Measurements from ENCODE around the gene CTPS2.
A peak's percentile ranks its signal among the peaks of the same experiment; 100 is the strongest.
"Not testable (repeated sequence)": the region's sequence is repeated elsewhere in the genome, so short reads cannot be mapped to it uniquely, and the experiment has no call there.

Gene CTPS2, protein sequence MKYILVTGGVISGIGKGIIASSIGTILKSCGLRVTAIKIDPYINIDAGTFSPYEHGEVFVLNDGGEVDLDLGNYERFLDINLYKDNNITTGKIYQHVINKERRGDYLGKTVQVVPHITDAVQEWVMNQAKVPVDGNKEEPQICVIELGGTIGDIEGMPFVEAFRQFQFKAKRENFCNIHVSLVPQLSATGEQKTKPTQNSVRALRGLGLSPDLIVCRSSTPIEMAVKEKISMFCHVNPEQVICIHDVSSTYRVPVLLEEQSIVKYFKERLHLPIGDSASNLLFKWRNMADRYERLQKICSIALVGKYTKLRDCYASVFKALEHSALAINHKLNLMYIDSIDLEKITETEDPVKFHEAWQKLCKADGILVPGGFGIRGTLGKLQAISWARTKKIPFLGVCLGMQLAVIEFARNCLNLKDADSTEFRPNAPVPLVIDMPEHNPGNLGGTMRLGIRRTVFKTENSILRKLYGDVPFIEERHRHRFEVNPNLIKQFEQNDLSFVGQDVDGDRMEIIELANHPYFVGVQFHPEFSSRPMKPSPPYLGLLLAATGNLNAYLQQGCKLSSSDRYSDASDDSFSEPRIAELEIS

GRCh38 chrX:16712548-16713155 is at the start of gene CTPS2:
Gene CTPS2 (minus strand): TSS chrX:16712669. CDS start chrX:16702902, 9,767 bp downstream.
- DNase-seq (peak; percentile 51), ATAC-seq (peak; percentile 93)
- Mint-ChIP-seq H3K27me3 (no peaks in the 10 kb centered on the region), H3K4me1 (peaks cover 17% of the 10 kb centered on the region), H3K9me3 (no peaks in the 10 kb centered on the region), H3K36me3 (ENCODE audit: low read depth) (no peaks in the 10 kb centered on the region), H3K4me3 (peak within 1 kb of the TSS; percentile 83), H3K27ac (peak within 1 kb of the TSS; percentile 73)

- not testable (repeated sequence) for ATAC-seq; H3K27ac Mint-ChIP-seq; H3K27me3 Mint-ChIP-seq; DNase-seq; H3K4me1 Mint-ChIP-seq; H3K9me3 Mint-ChIP-seq; H3K4me3 Mint-ChIP-seq; H3K36me3 Mint-ChIP-seq (ENCODE audit: low read depth)
Observed at GRCh38 chrX:16761500-16761899, 49.0 kb upstream of the CTPS2 start.

GRCh38 chrX:16756724-16757123 is 44.3 kb upstream of the CTPS2 start:
- Mint-ChIP-seq H3K27me3 (no peaks in the 10 kb centered on the region), H3K4me1 (no peaks in the 10 kb centered on the region), H3K4me3 (no peak overlapping the region), H3K9me3 (no peaks in the 10 kb centered on the region), H3K36me3 (ENCODE audit: low read depth) (peaks cover 21% of the 10 kb centered on the region), H3K27ac (no peak overlapping the region)
- ATAC-seq (no peak), DNase-seq (no peak)

- Mint-ChIP-seq H3K4me3 (no peak overlapping the region), H3K4me1 (no peaks in the 10 kb centered on the region), H3K36me3 (ENCODE audit: low read depth) (peaks cover 21% of the 10 kb centered on the region), H3K27ac (no peak overlapping the region), H3K9me3 (no peaks in the 10 kb centered on the region), H3K27me3 (no peaks in the 10 kb centered on the region)
- no peak for ATAC-seq
- no peak for DNase-seq
Observed at GRCh38 chrX:16754019-16754418, 41.5 kb upstream of the CTPS2 start.

- no peaks in the 10 kb centered on the region for H3K9me3 Mint-ChIP-seq
- DNase-seq (no peak), ATAC-seq (no peak)
- H3K36me3 Mint-ChIP-seq (ENCODE audit: low read depth), result peaks cover 13% of the 10 kb centered on the region
- H3K4me1 Mint-ChIP-seq, result no peaks in the 10 kb centered on the region
- H3K27me3 Mint-ChIP-seq, result no peaks in the 10 kb centered on the region
- no peak overlapping the region for H3K4me3 Mint-ChIP-seq
- H3K27ac Mint-ChIP-seq, result no peak overlapping the region
Observed at GRCh38 chrX:16750136-16750535, 37.7 kb upstream of the CTPS2 start.

DNA sequence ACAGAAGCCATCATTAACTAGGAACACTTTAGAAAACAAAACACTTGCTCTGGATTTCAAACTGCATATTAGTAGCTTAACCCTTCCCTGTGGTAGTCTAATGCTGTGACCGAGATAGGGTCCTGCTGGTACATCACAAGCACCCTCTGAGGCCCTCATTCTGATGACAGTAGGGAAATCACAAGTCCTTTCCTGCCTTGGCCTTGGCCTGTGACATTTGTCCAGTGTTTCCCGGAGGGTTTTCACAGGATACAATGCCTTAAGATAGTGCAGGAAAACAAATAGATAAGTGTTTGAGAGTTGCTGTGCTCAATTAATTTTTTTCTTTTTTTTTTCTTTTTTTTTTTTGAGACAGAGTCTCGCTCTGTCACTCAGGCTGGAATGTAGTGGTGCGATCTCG is 36.0 kb upstream of the CTPS2 start:
- Mint-ChIP-seq H3K27me3 (no peaks in the 10 kb centered on the region), H3K4me3 (no peak overlapping the region), H3K4me1 (no peaks in the 10 kb centered on the region), H3K27ac (no peak overlapping the region), H3K9me3 (no peaks in the 10 kb centered on the region), H3K36me3 (ENCODE audit: low read depth) (peaks cover 15% of the 10 kb centered on the region)
- no peak for DNase-seq
- ATAC-seq, result no peak

GRCh38 chrX:16745659-16746058 is 33.2 kb upstream of the CTPS2 start:
- no peaks in the 10 kb centered on the region for H3K4me1 Mint-ChIP-seq
- no peak for DNase-seq

GRCh38 chrX:16745102-16745501 is 32.6 kb upstream of the CTPS2 start:
- no peaks in the 10 kb centered on the region for H3K4me1 Mint-ChIP-seq
- H3K4me3 Mint-ChIP-seq, result no peak overlapping the region
- peaks cover 16% of the 10 kb centered on the region for H3K36me3 Mint-ChIP-seq (ENCODE audit: low read depth)
- ATAC-seq, result no peak
- no peaks in the 10 kb centered on the region for H3K27me3 Mint-ChIP-seq
- DNase-seq, result no peak
- no peak overlapping the region for H3K27ac Mint-ChIP-seq
- no peaks in the 10 kb centered on the region for H3K9me3 Mint-ChIP-seq

More at GRCh38 chrX:16745659-16746058, 33.2 kb upstream of the CTPS2 start:
- no peak overlapping the region for H3K4me3 Mint-ChIP-seq
- peaks cover 14% of the 10 kb centered on the region for H3K36me3 Mint-ChIP-seq (ENCODE audit: low read depth)
- H3K9me3 Mint-ChIP-seq, result no peaks in the 10 kb centered on the region
- ATAC-seq, result no peak
- H3K27me3 Mint-ChIP-seq, result no peaks in the 10 kb centered on the region
- no peak overlapping the region for H3K27ac Mint-ChIP-seq

DNA sequence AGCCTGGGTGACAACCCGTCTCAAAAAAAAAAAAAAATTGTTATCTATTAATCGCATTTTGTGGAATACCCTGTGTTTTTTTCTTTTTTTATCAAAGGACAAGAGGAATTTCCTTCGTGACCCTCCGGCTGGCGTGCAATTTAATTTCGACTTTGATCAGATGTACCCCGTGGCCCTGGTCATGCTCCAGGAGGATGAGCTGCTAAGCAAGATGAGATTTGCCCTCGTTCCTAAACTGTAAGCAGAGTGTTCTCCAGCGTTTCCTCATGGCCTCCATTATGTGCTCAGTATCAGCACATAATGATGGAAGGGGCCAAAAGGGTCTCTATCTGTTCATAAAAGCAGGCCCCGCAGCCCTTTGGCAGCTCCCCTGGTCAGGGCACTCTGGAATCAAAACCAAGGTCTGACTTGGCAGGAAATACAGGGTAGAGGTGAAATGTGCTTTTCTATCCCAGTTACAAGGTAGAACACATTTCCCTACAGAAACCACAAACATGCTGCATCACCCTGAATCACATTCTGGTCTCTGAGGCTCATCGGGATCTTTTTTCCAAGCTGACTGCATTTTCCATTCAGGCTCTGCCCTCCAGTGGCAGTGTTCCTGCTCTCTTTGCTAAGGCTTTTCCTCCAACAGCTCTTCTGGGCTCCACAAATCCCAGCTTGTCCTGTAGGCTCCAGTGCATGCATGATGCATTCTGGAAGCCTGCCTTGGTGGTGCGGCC is 31.3 kb upstream of the CTPS2 start:
- DNase-seq (no peak), ATAC-seq (no peak)
- H3K9me3 Mint-ChIP-seq, result no peaks in the 10 kb centered on the region
- no peaks in the 10 kb centered on the region for H3K27me3 Mint-ChIP-seq
- H3K4me1 Mint-ChIP-seq, result no peaks in the 10 kb centered on the region
- peaks cover 18% of the 10 kb centered on the region for H3K36me3 Mint-ChIP-seq (ENCODE audit: low read depth)
- H3K4me3 Mint-ChIP-seq, result no peak overlapping the region
- H3K27ac Mint-ChIP-seq, result no peak overlapping the region

DNA sequence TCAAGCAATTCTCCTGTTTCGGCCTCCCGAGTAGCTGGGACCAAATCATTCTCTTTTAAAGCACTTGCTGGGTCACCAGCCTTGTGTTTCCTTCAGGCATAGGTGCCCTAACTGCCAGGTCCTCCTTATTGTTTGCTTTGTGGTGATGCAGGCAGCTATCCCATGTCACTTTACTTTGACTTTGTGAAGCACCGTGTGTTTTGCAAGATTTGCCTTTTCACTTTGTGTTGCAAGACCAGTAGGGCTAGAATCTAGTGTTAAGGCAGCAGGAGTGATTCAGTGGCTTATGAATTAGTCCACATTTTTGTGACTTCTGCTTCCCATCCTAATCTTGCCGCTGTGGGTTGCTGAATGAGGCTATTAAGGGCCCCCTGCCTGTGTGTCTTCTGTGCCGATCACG is 27.1 kb upstream of the CTPS2 start:
- Mint-ChIP-seq H3K36me3 (ENCODE audit: low read depth) (peaks cover 17% of the 10 kb centered on the region), H3K27me3 (no peaks in the 10 kb centered on the region), H3K4me3 (no peak overlapping the region), H3K27ac (no peak overlapping the region), H3K9me3 (no peaks in the 10 kb centered on the region), H3K4me1 (no peaks in the 10 kb centered on the region)
- ATAC-seq, result no peak
- DNase-seq, result no peak

DNA sequence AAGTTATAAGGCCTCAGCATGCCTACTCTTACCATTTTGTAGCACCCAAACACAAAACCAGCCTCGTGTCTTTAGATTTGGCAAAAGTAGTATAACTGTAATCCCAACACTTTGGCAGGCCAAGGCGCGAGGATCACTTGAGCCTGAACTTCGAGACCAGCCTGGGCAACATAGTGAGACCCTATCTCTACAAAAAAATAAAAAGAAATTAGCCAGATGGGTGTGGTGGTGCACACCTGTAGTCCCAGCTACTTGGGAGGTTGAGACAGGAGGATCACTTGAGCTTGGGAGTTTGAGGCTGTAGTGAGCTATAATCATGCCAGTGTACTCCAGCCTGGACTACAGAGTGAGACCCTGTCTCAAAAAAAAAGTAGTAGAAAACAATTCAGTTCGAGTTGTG is 24.6 kb upstream of the CTPS2 start:
- no peak overlapping the region for H3K4me3 Mint-ChIP-seq
- H3K27me3 Mint-ChIP-seq, result no peaks in the 10 kb centered on the region
- peaks cover 6% of the 10 kb centered on the region for H3K4me1 Mint-ChIP-seq
- no peak for DNase-seq
- no peak for ATAC-seq
- H3K9me3 Mint-ChIP-seq, result no peaks in the 10 kb centered on the region
- no peak overlapping the region for H3K27ac Mint-ChIP-seq
- H3K36me3 Mint-ChIP-seq (ENCODE audit: low read depth), result peaks cover 10% of the 10 kb centered on the region

GRCh38 chrX:16733013-16733412 is 20.5 kb upstream of the CTPS2 start:
- Mint-ChIP-seq H3K27ac (no peak overlapping the region), H3K4me1 (peaks cover 6% of the 10 kb centered on the region), H3K36me3 (ENCODE audit: low read depth) (peaks cover 4% of the 10 kb centered on the region), H3K4me3 (no peak overlapping the region), H3K27me3 (no peaks in the 10 kb centered on the region), H3K9me3 (no peaks in the 10 kb centered on the region)
- ATAC-seq, result no peak
- DNase-seq, result no peak

DNA sequence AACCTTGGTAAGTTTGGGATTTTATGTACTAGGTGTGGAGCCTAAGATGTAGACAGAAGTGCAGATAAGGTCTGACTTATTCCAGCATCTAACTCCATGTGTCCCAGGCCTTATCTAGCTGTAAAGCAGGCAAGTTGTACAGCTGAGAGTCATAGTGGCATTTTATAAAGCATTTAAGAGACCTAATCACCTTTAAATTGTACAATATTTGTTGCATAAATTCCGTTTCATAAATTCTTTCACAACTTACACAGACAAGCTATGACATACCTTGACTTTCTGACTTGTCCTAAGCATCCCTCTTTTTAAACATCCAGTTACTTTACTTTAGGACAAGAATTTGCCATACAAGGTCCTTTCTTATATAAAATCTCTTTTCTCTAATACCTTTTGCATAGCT is 18.0 kb upstream of the CTPS2 start:
- Mint-ChIP-seq H3K27ac (no peak overlapping the region), H3K27me3 (no peaks in the 10 kb centered on the region), H3K36me3 (ENCODE audit: low read depth) (peaks cover 6% of the 10 kb centered on the region), H3K9me3 (no peaks in the 10 kb centered on the region), H3K4me1 (peaks cover 7% of the 10 kb centered on the region), H3K4me3 (no peak overlapping the region)
- ATAC-seq (no peak), DNase-seq (no peak)

GRCh38 chrX:16727637-16728036 is 15.2 kb upstream of the CTPS2 start:
- DNase-seq (no peak), ATAC-seq (no peak)
- Mint-ChIP-seq H3K4me3 (no peak overlapping the region), H3K9me3 (no peaks in the 10 kb centered on the region), H3K36me3 (ENCODE audit: low read depth) (peaks cover 8% of the 10 kb centered on the region), H3K27ac (no peak overlapping the region), H3K4me1 (peaks cover 7% of the 10 kb centered on the region), H3K27me3 (no peaks in the 10 kb centered on the region)
